ENCODE data around the gene MALRD1.

MALRD1 gene

DNA sequence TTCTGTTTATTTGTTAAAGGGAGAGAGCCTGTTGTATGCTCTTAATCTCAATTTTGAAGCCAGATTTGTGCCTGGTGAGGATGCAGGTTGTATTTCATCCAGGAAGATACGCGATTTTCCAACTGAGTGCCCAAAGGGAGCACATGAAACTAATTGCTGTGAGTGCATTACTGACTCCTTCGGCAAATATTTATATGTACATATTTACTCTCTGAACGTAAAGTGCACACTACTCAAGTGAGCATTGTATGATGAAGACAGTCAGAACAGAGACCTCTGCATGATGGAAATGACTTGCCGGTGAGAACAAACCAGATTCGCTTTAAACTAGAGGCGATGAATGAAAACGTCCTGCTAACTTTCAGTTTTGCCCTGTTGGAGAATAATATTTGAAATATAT, 130.1 kb downstream of the MALRD1 start:
- in situ Hi-C loops (cut with HindIII; ENCODE audit: low sequenced_read_pairs), result no loop called here
- no peak overlapping the region for H3K4me3 ChIP-seq (ENCODE audit: low read depth, low read length)
- TF ChIP-seq, protein P1, sequence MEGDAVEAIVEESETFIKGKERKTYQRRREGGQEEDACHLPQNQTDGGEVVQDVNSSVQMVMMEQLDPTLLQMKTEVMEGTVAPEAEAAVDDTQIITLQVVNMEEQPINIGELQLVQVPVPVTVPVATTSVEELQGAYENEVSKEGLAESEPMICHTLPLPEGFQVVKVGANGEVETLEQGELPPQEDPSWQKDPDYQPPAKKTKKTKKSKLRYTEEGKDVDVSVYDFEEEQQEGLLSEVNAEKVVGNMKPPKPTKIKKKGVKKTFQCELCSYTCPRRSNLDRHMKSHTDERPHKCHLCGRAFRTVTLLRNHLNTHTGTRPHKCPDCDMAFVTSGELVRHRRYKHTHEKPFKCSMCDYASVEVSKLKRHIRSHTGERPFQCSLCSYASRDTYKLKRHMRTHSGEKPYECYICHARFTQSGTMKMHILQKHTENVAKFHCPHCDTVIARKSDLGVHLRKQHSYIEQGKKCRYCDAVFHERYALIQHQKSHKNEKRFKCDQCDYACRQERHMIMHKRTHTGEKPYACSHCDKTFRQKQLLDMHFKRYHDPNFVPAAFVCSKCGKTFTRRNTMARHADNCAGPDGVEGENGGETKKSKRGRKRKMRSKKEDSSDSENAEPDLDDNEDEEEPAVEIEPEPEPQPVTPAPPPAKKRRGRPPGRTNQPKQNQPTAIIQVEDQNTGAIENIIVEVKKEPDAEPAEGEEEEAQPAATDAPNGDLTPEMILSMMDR (IDR thresholded peaks at IDR 0.05; ENCODE audit: low read depth, low read length), result no peak
- DNase-seq (ENCODE audit: low read depth, low spot score), result no peak

DNA sequence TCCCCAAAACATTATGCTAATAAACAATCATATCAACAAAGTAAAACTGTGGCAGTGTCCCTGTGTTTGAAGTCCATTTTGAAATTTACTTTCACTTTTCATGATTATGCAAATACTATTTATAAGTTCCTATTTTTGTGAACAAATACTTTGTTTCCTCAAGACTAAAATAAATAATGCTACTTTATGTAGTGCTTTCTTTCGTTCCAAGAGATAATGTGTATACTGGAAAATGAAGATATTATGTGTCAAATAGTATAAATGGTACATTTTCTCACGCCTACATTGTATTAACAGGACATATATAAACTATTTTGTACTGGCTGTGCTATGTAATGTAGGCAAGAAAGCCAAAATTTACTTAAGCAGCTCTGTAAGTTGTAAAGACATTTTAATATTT, 136.3 kb downstream of the MALRD1 start:
- in situ Hi-C loops (cut with HindIII; ENCODE audit: low sequenced_read_pairs), result no loop called here
- DNase-seq (ENCODE audit: low read depth, low spot score), result no peak
- no peak overlapping the region for H3K4me3 ChIP-seq (ENCODE audit: low read depth, low read length)
- TF ChIP-seq, protein P1 (IDR thresholded peaks at IDR 0.05; ENCODE audit: low read depth, low read length), result no peak

DNA sequence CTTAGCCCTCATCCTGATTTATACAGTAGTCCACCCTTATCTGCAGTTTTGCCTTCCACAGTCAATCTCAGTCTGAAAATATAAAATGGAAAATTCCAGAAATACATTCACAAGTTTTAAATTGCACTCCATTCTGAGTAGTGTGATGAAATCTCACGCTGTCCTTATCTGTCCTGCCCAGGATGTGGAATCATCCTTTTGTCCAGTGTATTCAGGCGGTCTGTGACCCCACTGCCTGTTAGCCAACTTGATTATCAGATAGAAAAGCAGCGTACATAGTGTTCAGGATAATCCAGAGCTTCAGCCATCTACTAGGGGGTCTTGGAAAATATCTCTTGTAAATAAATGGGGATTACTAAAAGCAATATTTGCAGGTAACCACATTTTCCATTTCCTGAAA, 146.3 kb downstream of the MALRD1 start:
- in situ Hi-C loops (cut with HindIII; ENCODE audit: low sequenced_read_pairs), result no loop called here
- H3K4me3 ChIP-seq (ENCODE audit: low read depth, low read length), result no peak overlapping the region
- TF ChIP-seq, protein P1 (IDR thresholded peaks at IDR 0.05; ENCODE audit: low read depth, low read length), result no peak
- no peak for DNase-seq (ENCODE audit: low read depth, low spot score)

DNA sequence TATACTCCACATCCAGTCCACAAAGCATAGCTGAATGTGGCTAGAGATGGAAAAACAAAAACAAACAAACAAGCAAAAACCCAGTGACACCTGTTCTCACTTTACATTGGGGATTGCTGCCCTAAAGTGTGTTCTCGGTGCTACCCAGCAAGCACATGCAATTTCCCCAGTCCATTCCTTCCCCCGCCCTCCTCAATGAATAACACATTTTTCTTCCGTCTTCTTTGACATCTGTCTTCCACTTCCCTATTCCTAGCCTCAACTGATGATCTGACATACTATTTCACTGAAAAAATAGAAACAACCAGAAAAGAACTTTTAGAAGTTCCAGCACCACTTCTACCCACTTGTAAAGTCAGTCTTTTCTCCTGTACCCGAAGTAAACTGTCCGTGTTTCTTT, 147.1 kb downstream of the MALRD1 start:
- DNase-seq (ENCODE audit: low read depth, low spot score), result no peak
- no peak overlapping the region for H3K4me3 ChIP-seq (ENCODE audit: low read depth, low read length)
- in situ Hi-C loops (cut with HindIII; ENCODE audit: low sequenced_read_pairs), result no loop called here
- TF ChIP-seq, protein P1 (IDR thresholded peaks at IDR 0.05; ENCODE audit: low read depth, low read length), result no peak

DNA sequence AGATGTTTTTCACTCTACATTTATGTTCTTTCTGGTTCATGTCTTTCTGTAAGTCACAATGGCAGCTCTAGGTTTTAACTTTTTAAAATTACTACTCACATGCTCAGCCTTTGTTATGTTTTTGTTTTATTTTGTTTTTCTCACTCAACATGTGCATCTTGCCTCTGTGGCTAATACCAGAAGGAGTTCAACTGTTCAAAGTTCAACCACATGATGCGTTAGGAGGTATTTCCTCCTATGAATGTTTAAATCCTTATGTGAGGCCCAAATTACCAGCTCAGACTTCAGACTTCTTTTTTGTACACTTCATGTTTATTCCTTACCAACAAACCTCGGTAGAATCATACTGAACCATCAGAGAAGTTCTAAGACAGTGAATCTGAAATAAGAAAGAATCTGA, 151.6 kb downstream of the MALRD1 start:
- no peak overlapping the region for H3K4me3 ChIP-seq (ENCODE audit: low read depth, low read length)
- TF ChIP-seq, protein P1 (IDR thresholded peaks at IDR 0.05; ENCODE audit: low read depth, low read length), result no peak

DNA sequence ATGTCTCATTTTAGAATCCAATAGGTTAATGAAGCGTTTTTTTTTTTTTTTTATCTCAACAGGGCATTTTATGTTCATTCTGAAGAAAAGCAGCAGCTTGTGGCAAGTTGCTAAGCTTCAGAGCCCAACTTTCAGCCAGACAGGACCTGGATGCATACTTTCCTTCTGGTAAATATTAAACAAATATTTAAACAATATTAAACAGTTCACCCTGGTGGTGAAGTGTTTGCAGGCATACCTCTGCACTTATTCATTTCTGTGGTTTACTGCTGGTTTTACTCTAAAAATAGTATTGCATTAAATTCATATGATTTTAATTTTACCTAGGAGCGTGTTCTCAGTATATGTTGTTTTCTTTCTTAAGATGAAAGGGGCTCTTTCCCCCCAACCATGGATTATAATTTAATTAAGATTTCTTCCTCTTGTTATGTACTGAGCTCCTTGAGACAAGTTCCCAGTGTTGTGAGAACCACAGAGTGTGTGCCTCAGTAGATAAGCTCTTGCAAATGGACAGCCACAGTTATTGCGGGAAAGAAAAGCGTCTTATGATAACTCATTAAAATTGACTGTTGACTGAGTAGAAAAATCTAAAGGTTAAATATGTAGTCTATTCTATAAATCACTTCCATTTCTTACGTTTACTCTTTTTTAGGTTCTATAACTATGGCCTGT, 155.8 kb downstream of the MALRD1 start:
- no peak overlapping the region for H3K4me3 ChIP-seq (ENCODE audit: low read depth, low read length)
- in situ Hi-C loops (cut with HindIII; ENCODE audit: low sequenced_read_pairs), result no loop called here
- TF ChIP-seq, protein P1 (IDR thresholded peaks at IDR 0.05; ENCODE audit: low read depth, low read length), result no peak
- DNase-seq (ENCODE audit: low read depth, low spot score), result no peak

More for the DNA sequence above, 151.6 kb downstream of the MALRD1 start:
- in situ Hi-C loops (cut with HindIII; ENCODE audit: low sequenced_read_pairs), result no loop called here
- DNase-seq (ENCODE audit: low read depth, low spot score), result no peak

All from astrocyte of the spinal cord (primary cell).